Measurements from ENCODE around the gene ATRNL1.
A peak's percentile ranks its signal among the peaks of the same experiment; 100 is the strongest.

The ATRNL1 gene

DNA sequence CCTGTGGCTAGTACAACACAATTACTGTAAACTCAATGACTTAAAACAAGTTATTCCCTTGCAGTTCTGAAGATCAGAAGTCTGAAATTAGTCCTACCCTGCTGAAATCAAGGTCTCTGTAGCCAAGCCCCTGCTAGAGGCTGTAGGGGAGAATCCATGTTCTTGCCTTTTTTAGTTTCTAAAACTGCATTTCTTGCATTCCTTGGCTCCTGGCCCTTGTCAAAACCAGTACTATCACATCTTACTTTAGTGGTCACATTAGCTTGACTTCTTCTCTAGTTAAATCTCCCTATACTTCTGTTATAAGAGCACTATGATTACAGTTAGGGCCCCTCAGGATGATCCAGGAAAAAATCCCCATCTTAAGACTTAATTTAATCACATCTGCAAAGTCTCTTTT, 612.9 kb downstream of the ATRNL1 start:
- DNase-seq (ENCODE audit: low spot score), result no peak
- TF ChIP-seq, protein P1, sequence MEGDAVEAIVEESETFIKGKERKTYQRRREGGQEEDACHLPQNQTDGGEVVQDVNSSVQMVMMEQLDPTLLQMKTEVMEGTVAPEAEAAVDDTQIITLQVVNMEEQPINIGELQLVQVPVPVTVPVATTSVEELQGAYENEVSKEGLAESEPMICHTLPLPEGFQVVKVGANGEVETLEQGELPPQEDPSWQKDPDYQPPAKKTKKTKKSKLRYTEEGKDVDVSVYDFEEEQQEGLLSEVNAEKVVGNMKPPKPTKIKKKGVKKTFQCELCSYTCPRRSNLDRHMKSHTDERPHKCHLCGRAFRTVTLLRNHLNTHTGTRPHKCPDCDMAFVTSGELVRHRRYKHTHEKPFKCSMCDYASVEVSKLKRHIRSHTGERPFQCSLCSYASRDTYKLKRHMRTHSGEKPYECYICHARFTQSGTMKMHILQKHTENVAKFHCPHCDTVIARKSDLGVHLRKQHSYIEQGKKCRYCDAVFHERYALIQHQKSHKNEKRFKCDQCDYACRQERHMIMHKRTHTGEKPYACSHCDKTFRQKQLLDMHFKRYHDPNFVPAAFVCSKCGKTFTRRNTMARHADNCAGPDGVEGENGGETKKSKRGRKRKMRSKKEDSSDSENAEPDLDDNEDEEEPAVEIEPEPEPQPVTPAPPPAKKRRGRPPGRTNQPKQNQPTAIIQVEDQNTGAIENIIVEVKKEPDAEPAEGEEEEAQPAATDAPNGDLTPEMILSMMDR (IDR thresholded peaks at IDR 0.05; ENCODE audit: extremely low read depth, missing control alignments), result no peak

DNA sequence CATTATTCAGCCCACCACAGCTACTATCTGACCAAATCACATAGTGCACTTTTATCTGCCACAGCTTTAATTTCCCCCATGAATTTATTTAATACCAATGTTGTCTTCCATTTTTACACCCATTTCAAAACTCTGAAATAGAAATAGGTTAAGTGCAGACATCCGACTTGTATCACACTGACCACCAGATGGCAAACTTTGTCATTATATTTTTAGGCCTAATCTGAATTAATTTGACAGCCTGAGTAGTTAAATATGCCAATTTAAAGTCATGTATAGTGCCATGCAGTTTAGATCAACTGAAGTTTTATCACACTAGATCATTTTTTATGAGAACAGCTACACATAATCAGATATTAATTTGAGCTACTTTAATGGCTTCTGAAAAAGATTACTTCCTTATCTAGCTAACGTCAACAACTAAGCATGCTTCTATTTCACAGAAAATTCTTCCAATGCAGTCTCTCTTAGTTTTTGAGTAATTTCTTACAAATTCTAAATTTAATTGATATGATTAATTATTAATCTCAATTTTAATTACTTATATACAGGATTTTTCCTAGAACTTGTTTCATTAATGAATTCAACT, 613.4 kb downstream of the ATRNL1 start:
- TF ChIP-seq, protein P1 (IDR thresholded peaks at IDR 0.05; ENCODE audit: extremely low read depth, missing control alignments), result peak; percentile 38
- DNase-seq (ENCODE audit: low spot score), result no peak

DNA sequence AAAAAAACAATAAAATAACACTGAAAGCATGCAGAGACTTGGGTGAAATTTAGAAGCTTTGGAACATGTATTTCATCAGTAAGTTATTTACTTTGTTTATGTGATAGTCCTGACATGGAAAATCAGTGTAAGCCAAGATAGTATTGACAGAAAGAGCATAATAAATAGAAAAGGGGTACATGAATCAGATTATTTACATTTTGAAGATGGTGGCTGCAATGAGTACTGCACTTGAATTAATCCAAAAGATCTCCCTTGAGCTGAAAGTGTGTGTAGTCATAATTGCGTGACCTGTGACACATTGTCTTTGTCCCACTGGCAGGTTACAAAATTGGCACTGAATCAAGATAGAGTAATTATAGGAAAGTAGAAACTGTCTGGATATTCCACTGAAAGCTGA, 617.0 kb downstream of the ATRNL1 start:
- no peak for DNase-seq (ENCODE audit: low spot score)
- TF ChIP-seq, protein P1 (IDR thresholded peaks at IDR 0.05; ENCODE audit: extremely low read depth, missing control alignments), result no peak

DNA sequence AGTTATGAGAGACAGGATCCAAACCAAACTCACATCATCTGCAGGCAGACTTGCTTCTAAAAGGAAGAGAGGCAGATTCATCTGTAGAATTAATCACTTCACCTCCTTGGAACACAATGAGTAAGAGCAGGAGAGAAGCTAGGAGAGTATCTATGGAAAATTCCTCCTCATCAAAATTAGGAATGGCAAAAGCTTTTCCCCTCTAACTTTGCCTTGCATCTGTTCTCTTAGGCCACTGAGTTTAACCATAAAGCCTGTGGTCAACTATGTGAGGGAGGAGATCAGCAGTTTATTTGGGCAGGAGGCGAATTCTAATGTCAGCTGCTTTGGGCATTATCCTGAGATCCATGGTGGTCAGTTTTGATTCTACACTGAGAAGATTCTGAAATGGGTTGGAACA, 618.1 kb downstream of the ATRNL1 start:
- no peak for DNase-seq (ENCODE audit: low spot score)
- TF ChIP-seq, protein P1 (IDR thresholded peaks at IDR 0.05; ENCODE audit: extremely low read depth, missing control alignments), result no peak

DNA sequence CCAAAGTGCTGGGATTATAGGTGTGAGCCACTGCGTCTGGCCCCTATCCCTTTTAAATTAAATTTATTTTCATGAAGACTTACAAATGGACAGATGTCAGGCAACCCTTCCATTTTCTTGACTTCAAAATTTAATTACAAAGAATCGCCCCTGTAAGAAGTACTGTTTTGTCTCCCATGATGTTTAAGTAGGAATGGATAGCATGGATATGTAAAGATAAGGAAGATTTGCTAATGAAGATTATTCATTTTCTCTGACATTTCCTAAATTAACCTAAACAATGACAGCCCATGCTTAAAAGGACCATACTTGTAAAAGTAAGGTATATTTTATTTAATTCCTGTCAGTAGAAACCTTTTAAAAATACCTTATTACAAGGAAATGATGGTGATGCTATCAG, 627.0 kb downstream of the ATRNL1 start:
- TF ChIP-seq, protein P1 (IDR thresholded peaks at IDR 0.05; ENCODE audit: extremely low read depth, missing control alignments), result no peak
- no peak for DNase-seq (ENCODE audit: low spot score)

DNA sequence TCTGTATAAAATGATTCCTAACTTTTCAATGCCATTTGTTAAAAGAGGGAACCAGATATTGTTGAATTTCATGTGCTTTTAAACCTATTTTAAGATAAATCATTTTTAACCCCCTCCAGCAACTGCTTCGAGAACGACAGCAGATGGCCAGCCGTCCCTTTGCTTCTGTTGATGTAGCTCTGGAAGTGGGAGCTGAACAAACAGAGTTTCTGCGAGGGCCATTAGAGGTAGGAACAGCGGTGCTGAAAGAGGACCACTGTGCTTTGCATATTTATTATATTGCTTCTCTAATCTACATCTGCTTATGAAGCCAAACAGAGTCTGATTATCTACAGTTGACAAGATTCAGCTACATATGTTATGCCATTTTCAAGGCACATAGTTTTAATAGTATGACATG, 634.0 kb downstream of the ATRNL1 start:
- TF ChIP-seq, protein P1 (IDR thresholded peaks at IDR 0.05; ENCODE audit: extremely low read depth, missing control alignments), result no peak
- no peak for DNase-seq (ENCODE audit: low spot score)

DNA sequence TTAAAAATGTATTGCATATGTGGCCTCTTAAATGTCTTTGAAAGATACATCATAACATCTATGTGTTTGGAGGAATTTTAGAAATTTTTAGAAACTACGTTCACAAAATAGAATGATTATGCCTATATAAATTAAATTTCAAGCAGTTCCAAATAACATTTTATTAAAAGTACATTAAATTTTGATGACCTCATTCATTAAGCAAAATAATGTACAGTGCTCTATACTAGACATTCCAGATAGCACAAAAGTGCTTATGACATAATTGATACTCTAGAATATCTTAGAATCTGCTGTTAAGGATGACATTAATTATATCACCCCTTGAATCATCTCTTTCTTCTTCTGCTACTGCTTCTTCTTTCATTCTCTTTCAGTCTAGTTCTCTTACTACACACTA, 650.9 kb downstream of the ATRNL1 start:
- TF ChIP-seq, protein P1 (IDR thresholded peaks at IDR 0.05; ENCODE audit: extremely low read depth, missing control alignments), result no peak
- no peak for DNase-seq (ENCODE audit: low spot score)
